ENCODE measurements around the gene CCDC169.

Gene CCDC169

DNA sequence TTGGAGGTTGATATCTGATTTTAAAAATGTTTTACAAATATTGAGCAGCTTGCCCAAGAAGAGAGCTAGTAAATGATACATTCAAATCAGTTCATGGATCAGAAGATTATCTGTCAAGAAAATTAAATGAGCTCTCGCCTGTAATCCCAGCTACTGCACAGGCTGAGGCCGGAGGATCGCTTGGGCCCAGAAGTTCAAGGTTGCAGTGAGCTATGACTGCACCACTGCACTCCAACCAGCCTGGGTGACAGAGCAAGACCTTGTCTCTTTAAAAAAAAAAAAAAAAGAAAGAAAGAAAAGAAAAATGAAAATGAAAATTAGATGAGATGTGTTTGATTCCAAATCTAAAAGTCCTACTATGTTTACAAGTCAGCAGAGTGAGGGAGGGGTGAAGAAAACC, 46.2 kb upstream of the CCDC169 start:
- H3K27ac ChIP-seq: no peak overlapping the region
- in situ Hi-C loops (cut with HindIII; ENCODE audit: low pct_ligation_motif_present, low sequenced_read_pairs): no loop called here
- DNase-seq: no peak
- H3K36me3 ChIP-seq (replicated peaks): no peaks in the 10 kb centered on the region
- H3K4me3 ChIP-seq (ENCODE audit: low read depth, low read length): no peak overlapping the region
- no peak for TF ChIP-seq CTCF (IDR thresholded peaks at IDR 0.05; ENCODE audit: low read depth, low read length, missing control alignments)
- H3K27me3 ChIP-seq (replicated peaks): no peaks in the 10 kb centered on the region

- no peak for DNase-seq
- H3K27ac ChIP-seq: no peak overlapping the region
- H3K27me3 ChIP-seq (replicated peaks): no peaks in the 10 kb centered on the region
- no peak for TF ChIP-seq CTCF (IDR thresholded peaks at IDR 0.05; ENCODE audit: low read depth, low read length, missing control alignments)
- H3K4me3 ChIP-seq (ENCODE audit: low read depth, low read length): no peak overlapping the region
- H3K36me3 ChIP-seq (replicated peaks): no peaks in the 10 kb centered on the region
- in situ Hi-C loops (cut with HindIII; ENCODE audit: low pct_ligation_motif_present, low sequenced_read_pairs): no loop called here
These were observed 45.1 kb upstream of the CCDC169 start for GRCh38 chr13:36342715-36343114.

- no peak for DNase-seq
- Histone ChIP-seq H3K4me3 (ENCODE audit: low read depth, low read length) (no peak overlapping the region), H3K36me3 (replicated peaks) (no peaks in the 10 kb centered on the region), H3K27ac (no peak overlapping the region), H3K27me3 (replicated peaks) (no peaks in the 10 kb centered on the region)
- in situ Hi-C loops (cut with HindIII; ENCODE audit: low pct_ligation_motif_present, low sequenced_read_pairs): no loop called here
- TF ChIP-seq CTCF (IDR thresholded peaks at IDR 0.05; ENCODE audit: low read depth, low read length, missing control alignments): no peak
These were observed 44.1 kb upstream of the CCDC169 start for GRCh38 chr13:36341718-36342117.

DNA sequence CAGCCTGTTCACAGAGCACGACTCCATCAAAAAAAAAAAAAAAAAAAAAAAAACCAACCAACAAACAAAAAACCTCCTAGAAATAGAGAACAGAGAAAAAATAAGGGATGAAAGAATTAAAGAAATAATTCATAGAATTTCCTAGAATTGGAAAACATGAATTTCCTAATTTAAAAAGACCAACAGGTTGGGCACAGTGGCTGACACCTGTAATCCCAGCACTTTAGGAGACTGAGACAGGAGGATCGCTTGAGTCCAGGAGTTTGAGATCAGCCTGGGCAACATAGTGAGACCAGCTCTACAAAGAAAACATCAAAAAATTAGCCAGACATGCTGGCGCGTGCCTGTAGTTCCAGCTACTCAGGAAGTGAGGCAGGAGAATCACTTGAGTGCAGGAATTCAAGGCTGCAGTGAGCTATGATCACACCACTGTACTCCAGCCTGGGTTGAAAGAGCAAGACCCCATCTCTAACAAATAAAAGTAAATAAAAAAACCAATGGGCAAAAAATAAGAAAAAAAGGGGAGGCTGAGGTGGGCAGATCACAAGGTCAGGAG, 42.1 kb upstream of the CCDC169 start:
- no peak for DNase-seq
- Histone ChIP-seq H3K36me3 (replicated peaks) (peaks cover 3% of the 10 kb centered on the region), H3K27me3 (replicated peaks) (no peaks in the 10 kb centered on the region), H3K4me3 (ENCODE audit: low read depth, low read length) (no peak overlapping the region), H3K27ac (no peak overlapping the region)
- TF ChIP-seq CTCF (IDR thresholded peaks at IDR 0.05; ENCODE audit: low read depth, low read length, missing control alignments): no peak
- in situ Hi-C loops (cut with HindIII; ENCODE audit: low pct_ligation_motif_present, low sequenced_read_pairs): no loop called here

- no peak for DNase-seq
- in situ Hi-C loops (cut with HindIII; ENCODE audit: low pct_ligation_motif_present, low sequenced_read_pairs): no loop called here
- H3K36me3 ChIP-seq (replicated peaks): peaks cover 3% of the 10 kb centered on the region
These were observed 40.5 kb upstream of the CCDC169 start for GRCh38 chr13:36337938-36338641.

More at GRCh38 chr13:36337938-36338641, 40.5 kb upstream of the CCDC169 start:
- no peak overlapping the region for H3K4me3 ChIP-seq (ENCODE audit: low read depth, low read length)
- no peaks in the 10 kb centered on the region for H3K27me3 ChIP-seq (replicated peaks)
- TF ChIP-seq CTCF (IDR thresholded peaks at IDR 0.05; ENCODE audit: low read depth, low read length, missing control alignments): no peak
- no peak overlapping the region for H3K27ac ChIP-seq
